ENCODE measurements around the gene MYEOV. TPM values are rescaled to one million over a fixed set of nuclear protein-coding genes. Genes with fewer than 3 reads are reported as not detected.

Gene MYEOV
- total and polyA plus RNA-seq, 9 of the 15 experiments (the other 6 are each of a cell fraction or from before 2014, with no cell fraction given) = 10.2 to 133 (median 32.2) TPM

DNA sequence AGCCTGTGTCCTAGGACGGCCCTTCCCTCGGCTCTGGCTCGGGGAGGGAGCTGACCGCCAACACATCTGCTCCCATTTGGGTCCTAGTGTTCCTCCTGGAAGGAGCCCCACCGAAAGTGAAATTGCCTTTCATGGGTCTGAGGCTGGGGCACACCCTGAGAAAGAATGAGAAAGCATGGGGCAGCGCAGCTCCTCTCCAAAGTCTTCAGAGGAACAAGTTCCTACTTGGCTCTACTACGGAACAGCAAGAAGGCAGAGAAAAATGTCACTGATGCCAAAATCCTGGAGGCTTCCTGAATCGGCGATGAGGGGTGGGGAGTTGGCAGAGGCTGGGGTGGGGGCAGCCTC, 41.5 kb upstream of the MYEOV start (continued):
- TF ChIP-seq, protein P1, sequence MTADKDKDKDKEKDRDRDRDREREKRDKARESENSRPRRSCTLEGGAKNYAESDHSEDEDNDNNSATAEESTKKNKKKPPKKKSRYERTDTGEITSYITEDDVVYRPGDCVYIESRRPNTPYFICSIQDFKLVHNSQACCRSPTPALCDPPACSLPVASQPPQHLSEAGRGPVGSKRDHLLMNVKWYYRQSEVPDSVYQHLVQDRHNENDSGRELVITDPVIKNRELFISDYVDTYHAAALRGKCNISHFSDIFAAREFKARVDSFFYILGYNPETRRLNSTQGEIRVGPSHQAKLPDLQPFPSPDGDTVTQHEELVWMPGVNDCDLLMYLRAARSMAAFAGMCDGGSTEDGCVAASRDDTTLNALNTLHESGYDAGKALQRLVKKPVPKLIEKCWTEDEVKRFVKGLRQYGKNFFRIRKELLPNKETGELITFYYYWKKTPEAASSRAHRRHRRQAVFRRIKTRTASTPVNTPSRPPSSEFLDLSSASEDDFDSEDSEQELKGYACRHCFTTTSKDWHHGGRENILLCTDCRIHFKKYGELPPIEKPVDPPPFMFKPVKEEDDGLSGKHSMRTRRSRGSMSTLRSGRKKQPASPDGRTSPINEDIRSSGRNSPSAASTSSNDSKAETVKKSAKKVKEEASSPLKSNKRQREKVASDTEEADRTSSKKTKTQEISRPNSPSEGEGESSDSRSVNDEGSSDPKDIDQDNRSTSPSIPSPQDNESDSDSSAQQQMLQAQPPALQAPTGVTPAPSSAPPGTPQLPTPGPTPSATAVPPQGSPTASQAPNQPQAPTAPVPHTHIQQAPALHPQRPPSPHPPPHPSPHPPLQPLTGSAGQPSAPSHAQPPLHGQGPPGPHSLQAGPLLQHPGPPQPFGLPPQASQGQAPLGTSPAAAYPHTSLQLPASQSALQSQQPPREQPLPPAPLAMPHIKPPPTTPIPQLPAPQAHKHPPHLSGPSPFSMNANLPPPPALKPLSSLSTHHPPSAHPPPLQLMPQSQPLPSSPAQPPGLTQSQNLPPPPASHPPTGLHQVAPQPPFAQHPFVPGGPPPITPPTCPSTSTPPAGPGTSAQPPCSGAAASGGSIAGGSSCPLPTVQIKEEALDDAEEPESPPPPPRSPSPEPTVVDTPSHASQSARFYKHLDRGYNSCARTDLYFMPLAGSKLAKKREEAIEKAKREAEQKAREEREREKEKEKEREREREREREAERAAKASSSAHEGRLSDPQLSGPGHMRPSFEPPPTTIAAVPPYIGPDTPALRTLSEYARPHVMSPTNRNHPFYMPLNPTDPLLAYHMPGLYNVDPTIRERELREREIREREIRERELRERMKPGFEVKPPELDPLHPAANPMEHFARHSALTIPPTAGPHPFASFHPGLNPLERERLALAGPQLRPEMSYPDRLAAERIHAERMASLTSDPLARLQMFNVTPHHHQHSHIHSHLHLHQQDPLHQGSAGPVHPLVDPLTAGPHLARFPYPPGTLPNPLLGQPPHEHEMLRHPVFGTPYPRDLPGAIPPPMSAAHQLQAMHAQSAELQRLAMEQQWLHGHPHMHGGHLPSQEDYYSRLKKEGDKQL (CRISPR knock-in tag; IDR thresholded peaks at IDR 0.05; ENCODE audit: borderline replicate concordance) = no peak
- TF ChIP-seq TGIF2 (CRISPR knock-in tag; IDR thresholded peaks at IDR 0.05) (no peak), HLTF (IDR thresholded peaks at IDR 0.05) (no peak), MBD2 (IDR thresholded peaks at IDR 0.05; ENCODE audit: borderline replicate concordance, low read depth) (no peak), TARDBP (IDR thresholded peaks at IDR 0.05) (no peak), NFRKB (IDR thresholded peaks at IDR 0.05; ENCODE audit: low read depth) (no peak), JUN (IDR thresholded peaks at IDR 0.05; ENCODE audit: borderline replicate concordance, low read depth, low read length) (no peak), JUN (CRISPR knock-in tag; IDR thresholded peaks at IDR 0.05; ENCODE audit: borderline replicate concordance) (no peak), ZNF121 (CRISPR knock-in tag; conservative IDR thresholded peaks at IDR 0.05) (no peak)
- TF ChIP-seq, protein P2, sequence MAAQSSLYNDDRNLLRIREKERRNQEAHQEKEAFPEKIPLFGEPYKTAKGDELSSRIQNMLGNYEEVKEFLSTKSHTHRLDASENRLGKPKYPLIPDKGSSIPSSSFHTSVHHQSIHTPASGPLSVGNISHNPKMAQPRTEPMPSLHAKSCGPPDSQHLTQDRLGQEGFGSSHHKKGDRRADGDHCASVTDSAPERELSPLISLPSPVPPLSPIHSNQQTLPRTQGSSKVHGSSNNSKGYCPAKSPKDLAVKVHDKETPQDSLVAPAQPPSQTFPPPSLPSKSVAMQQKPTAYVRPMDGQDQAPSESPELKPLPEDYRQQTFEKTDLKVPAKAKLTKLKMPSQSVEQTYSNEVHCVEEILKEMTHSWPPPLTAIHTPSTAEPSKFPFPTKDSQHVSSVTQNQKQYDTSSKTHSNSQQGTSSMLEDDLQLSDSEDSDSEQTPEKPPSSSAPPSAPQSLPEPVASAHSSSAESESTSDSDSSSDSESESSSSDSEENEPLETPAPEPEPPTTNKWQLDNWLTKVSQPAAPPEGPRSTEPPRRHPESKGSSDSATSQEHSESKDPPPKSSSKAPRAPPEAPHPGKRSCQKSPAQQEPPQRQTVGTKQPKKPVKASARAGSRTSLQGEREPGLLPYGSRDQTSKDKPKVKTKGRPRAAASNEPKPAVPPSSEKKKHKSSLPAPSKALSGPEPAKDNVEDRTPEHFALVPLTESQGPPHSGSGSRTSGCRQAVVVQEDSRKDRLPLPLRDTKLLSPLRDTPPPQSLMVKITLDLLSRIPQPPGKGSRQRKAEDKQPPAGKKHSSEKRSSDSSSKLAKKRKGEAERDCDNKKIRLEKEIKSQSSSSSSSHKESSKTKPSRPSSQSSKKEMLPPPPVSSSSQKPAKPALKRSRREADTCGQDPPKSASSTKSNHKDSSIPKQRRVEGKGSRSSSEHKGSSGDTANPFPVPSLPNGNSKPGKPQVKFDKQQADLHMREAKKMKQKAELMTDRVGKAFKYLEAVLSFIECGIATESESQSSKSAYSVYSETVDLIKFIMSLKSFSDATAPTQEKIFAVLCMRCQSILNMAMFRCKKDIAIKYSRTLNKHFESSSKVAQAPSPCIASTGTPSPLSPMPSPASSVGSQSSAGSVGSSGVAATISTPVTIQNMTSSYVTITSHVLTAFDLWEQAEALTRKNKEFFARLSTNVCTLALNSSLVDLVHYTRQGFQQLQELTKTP (IDR thresholded peaks at IDR 0.05; ENCODE audit: low read depth in 1 of 2, partially characterized antibody in 2 of 2) = no peak
- TF ChIP-seq, protein P3, sequence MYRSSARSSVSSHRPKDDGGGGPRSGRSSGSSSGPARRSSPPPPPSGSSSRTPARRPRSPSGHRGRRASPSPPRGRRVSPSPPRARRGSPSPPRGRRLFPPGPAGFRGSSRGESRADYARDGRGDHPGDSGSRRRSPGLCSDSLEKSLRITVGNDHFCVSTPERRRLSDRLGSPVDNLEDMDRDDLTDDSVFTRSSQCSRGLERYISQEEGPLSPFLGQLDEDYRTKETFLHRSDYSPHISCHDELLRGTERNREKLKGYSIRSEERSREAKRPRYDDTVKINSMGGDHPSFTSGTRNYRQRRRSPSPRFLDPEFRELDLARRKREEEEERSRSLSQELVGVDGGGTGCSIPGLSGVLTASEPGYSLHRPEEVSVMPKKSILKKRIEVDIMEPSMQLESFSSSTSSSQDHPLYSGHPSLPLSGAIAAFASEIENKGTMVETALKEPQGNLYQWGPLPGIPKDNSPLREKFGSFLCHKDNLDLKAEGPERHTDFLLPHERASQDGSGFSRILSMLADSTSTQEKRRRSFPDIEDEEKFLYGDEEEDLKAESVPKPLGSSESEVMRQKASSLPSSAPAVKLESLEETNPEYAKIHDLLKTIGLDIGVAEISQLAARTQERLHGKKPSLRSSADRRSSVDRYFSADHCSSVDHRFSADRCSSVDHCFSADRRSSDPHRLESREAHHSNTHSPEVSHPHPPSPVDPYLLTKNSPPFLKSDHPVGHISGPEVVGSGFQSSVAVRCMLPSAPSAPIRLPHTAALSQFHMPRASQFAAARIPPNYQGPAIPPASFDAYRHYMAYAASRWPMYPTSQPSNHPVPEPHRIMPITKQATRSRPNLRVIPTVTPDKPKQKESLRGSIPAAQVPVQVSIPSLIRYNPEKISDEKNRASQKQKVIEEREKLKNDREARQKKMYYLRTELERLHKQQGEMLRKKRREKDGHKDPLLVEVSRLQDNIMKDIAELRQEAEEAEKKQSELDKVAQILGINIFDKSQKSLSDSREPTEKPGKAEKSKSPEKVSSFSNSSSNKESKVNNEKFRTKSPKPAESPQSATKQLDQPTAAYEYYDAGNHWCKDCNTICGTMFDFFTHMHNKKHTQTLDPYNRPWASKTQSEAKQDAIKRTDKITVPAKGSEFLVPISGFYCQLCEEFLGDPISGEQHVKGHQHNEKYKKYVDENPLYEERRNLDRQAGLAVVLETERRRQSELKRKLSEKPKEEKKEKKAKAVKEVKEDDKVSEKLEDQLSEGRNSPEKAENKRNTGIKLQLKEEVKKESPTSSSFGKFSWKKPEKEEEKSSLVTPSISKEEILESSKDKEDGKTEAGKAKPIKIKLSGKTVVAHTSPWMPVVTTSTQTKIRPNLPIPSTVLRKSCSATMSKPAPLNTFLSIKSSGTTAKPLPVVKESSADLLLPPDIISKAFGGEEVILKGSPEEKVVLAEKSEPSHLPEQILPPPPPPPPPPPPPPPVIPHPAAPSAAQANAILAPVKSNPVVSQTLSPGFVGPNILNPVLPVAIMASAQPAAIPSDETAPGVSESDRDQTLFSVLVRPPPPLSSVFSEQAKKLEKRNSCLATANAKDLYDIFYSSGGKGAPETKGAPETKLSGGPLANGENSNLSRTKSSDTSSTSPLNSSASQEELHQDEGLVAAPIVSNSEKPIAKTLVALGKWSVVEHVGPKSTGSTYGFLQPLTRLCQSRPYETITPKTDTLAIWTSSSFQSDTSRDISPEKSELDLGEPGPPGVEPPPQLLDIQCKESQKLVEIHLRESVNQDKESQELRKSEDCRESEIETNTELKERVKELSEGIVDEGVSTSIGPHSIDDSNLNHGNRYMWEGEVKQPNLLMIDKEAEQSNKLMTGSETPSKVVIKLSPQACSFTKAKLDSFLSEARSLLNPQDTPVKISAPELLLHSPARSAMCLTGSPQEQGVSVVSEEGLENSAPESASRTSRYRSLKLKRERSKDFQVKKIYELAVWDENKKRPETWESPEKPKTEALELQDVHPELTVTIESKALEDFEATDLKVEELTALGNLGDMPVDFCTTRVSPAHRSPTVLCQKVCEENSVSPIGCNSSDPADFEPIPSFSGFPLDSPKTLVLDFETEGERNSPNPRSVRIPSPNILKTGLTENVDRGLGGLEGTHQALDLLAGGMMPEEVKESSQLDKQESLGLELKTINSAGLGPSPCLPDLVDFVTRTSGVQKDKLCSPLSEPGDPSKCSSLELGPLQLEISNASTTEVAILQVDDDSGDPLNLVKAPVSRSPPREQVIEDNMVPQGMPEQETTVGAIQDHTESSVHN (IDR thresholded peaks at IDR 0.05; ENCODE audit: borderline replicate concordance in 1 of 2, low read depth in 1 of 2) = no peak

Data from K562 (cell line).